NCI-H1092 treated with DMSO at 0.1 percent for 48 hours (cell line): ENCODE data around the gene NET1.
A peak's percentile ranks its signal among the peaks of the same experiment; 100 is the strongest.

Experiments used
- DNase-seq: peaks from one replicate; lab custom pipeline; 2025; lab: John Stamatoyannopoulos, UW

The NET1 gene

GRCh38 chr10:5443429-5443828, 31.1 kb downstream of the NET1 start:
- no peak for DNase-seq

DNA sequence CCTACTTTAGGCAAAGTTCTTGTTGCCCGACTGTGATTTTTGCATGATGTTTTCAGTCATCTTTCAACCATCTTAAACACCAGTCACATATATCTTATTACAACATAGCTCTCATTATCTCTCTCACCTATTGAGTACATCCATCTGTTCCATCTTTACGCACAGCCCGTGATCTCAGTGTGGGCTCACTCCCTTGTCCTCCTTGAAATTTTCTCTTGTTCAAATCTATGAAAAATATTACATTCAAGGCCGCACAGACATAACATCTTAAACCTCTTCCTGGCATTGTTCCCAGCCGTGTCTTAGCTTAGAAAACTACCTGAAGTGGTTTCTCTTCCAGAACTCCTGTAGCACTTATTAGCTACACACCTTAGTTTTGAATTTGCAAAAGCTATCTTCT, 32.6 kb downstream of the NET1 start:
- DNase-seq: no peak

DNA sequence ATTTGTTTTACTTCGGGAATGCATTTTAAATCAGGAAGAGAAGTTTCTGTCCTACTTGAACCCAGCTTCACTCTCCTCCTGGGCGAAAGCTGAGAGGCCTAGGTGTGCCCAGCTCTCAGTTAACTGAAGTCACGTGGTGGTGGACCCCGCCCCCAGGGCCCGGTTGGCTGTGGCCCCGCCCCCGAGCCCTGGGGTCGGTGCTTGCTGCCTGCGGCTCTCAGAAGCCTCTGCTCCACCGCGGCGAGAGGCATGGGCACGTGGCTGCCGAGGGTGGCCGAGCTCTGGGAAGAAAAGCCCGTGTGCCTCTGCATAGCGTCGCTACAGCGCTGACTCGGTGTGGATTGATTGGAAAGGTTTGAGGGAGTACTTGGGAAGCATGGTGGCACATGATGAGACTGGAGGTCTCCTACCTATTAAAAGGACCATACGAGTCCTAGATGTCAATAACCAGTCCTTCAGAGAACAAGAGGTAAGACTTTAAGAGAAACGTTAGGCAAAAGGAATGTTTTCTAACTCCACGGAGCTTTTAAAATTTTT, 34.1 kb downstream of the NET1 start:
- DNase-seq: peak; percentile 86

DNA sequence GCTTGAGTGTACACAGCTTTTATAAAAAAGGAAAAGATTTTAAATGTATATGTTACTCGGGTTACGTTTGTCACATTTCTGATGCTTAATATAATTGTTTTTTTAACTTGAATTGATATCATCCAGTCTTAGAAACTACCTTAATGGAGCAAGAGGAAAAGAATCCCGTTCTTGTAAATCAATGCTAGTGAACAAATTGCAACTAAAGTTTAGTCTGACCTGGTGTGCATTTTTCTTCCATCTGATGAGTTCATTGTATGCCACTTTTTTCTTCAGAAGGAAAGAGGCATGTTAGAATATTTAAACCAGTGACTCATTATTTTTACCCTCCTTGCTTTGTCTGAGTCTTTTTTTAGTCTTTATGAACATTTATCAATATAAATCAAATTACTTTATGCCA, 34.7 kb downstream of the NET1 start:
- DNase-seq: no peak

DNA sequence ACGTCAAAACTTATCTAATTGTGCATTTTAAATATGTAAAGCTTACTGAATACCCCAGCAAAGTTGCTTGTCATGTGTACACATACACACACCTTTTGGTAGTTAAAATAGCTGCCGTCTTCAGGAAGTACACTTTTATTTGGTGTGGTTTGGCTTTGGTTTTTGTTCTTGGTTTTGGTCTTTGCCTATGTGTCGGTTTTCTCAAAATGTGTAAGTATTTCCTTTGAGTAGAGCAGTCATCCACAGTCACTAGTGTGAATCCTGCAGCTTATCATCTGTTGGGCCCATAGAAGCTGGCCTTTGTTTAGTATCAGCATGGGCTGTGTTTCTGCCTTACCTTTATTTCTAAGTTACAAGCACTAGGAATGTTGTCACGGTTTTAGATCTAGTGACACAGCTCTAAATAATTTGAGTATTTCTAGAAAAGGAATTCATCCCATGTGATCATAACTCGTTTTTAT, 35.3 kb downstream of the NET1 start:
- DNase-seq: no peak

DNA sequence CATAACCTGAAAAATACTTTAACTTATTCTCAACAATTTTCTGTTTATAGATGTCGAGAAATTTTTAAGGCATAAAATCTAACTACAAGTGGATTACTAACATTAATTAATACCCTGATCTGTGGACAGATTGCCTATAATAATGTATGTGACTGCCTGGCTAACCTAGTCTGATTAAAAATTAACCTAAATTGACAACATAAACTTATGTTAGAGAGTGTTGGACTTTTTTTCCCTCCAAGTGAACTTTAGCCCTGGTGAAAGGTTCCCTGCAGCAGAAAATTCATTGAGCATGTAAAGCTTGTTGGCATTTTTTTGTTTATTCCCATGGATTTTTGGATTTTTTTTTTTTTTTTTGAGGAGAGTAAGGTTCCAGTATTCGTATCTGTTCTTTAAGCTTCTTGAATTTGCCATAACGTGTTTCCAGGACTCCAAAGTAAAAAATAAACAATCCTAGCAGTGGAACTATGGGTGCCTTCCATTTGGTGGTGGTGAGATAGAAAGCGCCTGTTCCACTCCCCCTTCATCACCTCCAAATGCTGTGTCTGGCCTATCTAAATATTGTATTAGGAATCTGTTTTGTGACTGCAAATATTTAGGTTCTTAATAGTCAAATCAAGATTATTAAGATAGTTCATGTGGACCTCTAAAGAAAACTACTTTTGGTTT, 36.1 kb downstream of the NET1 start:
- DNase-seq: no peak

GRCh38 chr10:5449227-5449626, 36.9 kb downstream of the NET1 start:
- no peak for DNase-seq

- DNase-seq: no peak
These were observed 37.5 kb downstream of the NET1 start for GRCh38 chr10:5449823-5450222.

- DNase-seq: no peak
These were observed 38.4 kb downstream of the NET1 start for GRCh38 chr10:5450605-5451384.

DNA sequence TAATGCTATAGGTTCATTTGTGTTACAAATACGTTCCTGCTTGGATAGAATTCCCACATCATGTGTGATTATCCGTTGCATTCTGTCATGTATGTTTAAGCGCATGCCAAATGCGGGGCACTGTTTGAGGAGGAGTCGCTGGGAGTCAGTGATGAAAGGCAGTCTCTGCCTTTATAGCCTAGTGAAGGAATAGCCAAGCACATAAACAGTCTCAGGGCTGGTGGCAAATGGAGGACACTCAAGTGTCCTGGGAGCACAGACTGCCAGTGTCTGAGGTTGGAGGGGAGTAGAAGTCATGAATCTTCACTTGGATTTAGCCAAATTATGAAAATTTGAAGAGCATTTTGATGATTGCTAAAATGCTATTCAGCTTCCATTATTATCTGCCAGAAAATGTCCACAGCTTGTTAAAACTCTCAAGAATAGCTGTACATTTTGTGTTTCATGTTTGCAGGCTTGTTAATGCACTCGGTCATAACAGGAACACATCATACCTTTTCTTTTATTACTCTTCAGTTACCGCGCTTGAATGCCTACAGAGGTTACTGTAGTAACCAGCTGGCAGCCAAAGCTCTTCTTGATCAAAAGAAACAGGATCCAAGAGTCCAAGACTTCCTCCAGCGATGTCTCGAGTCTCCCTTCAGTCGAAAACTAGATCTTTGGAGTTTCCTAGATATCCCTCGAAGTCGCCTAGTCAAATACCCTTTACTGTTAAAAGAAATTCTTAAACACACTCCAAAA, 41.6 kb downstream of the NET1 start:
- DNase-seq: no peak

GRCh38 chr10:5456563-5456962, 44.2 kb downstream of the NET1 start:
- no peak for DNase-seq

DNA sequence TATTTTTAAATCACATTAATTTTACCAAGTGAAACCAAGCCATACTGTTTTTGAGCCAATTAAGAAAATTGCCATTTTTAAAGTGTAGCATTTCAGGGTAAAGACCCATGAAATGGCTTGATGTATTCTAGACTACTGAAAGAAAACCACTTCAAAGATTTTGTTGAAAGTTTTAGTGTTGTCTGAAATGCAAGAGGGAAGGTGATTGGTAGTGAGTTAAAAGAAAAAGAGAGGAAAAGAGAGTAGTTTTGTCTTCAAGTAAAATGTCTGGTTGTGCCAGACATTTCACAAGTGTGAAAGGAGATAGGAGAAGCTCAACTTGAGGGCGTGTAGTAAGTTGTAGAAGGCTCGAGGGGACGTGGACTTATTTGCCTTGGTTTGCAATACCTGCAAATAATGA, 45.4 kb downstream of the NET1 start:
- no peak for DNase-seq

- DNase-seq: no peak
These were observed 46.1 kb downstream of the NET1 start for GRCh38 chr10:5458425-5458824.

- no peak for DNase-seq
These were observed 46.8 kb downstream of the NET1 start for GRCh38 chr10:5458949-5459747.

- DNase-seq: no peak
These were observed 48.3 kb downstream of the NET1 start for GRCh38 chr10:5460468-5461202.

GRCh38 chr10:5461203-5461588, 48.8 kb downstream of the NET1 start:
- DNase-seq: no peak

DNA sequence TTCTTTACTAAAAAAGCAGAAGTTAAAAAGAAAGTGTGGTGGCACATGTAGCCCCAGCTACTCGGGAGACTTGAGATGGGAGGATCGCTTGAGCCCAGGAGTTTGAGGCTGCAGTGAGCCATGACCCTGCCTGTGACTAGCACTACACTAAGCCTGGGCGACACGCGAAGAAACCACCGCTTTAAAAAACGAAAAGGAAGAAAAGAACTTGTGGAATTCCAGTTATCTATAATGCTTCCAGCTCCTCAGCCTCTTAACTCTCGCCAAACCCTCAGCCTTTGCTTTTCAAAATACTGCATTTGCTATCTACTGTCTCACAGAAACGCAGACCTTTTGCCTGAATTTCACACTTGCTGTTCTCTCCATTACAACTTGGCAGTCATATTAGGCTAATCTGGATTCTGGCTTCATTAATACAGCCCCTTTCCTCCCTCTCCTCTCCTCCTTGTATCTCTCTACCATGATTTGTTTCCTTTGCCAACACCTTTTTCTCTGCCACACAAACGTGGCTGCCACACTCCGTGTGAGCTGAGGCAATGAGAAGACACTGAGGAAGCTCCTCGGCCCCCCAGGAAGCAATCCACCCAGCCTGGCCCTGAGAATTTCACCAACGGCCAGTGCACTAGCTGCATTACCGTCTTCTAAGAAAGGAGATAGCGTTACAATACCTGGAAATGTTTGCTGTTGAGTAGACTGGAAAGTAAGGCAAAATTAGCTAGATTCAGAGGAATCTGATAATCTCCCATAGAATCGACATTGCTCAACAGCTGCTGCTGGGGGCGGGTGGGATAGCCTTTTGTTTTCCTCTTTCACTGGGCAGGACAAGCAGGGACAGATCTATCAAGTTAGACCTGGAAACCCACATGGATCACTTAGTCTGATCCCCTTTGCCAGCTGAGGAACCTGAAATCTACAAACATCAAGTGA, 49.8 kb downstream of the NET1 start:
- DNase-seq: no peak

DNA sequence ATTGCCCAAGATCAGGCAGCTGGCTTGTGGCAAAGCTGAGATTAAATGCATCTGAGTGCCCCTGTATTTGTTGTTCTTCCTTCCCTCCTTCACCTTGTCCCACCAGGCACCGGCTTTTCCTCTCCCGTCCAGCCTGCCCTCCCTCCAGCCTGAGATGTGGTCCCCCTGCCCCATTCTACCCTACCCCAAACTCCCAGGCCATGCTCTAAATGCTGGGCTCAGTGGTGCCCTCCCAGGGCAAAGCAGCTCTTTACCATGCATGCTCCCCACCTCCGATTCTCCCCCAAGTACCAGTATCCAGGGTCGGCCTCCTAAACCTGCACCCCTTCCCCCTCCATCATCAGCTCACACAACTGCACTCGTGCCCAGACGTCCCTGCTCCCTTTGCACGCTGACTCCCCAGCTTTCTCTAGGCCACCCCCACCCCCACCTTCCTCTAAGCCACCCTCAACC, 50.5 kb downstream of the NET1 start:
- DNase-seq: no peak

GRCh38 chr10:5464546-5464945, 52.2 kb downstream of the NET1 start:
- no peak for DNase-seq

GRCh38 chr10:5465976-5466450, 53.7 kb downstream of the NET1 start:
- DNase-seq: no peak
